Hindlimb muscle (tissue), 1 donor: ENCODE measurements around the gene PXYLP1. TPM values are rescaled to one million over a fixed set of nuclear protein-coding genes. Genes with fewer than 3 reads are reported as not detected.
"Not testable (repeated sequence)": the region's sequence is repeated elsewhere in the genome, so short reads cannot be mapped to it uniquely, and the experiment has no call there.

Source experiments
- DNase-seq: peaks from one replicate; pipeline ENCODE4 v3.0.0-alpha.2; 2013
- polyA plus RNA-seq: library from polyadenylated mRNA; unstranded; fragments of 120-200 nt; gene quantifications from one replicate; pipeline ENCODE4 v1.2.1, GENCODE V29; 2013; ENCODE audit not compliant: insufficient read length

PXYLP1 gene, protein sequence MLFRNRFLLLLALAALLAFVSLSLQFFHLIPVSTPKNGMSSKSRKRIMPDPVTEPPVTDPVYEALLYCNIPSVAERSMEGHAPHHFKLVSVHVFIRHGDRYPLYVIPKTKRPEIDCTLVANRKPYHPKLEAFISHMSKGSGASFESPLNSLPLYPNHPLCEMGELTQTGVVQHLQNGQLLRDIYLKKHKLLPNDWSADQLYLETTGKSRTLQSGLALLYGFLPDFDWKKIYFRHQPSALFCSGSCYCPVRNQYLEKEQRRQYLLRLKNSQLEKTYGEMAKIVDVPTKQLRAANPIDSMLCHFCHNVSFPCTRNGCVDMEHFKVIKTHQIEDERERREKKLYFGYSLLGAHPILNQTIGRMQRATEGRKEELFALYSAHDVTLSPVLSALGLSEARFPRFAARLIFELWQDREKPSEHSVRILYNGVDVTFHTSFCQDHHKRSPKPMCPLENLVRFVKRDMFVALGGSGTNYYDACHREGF
- polyA plus RNA-seq, result 16.7 TPM

DNA sequence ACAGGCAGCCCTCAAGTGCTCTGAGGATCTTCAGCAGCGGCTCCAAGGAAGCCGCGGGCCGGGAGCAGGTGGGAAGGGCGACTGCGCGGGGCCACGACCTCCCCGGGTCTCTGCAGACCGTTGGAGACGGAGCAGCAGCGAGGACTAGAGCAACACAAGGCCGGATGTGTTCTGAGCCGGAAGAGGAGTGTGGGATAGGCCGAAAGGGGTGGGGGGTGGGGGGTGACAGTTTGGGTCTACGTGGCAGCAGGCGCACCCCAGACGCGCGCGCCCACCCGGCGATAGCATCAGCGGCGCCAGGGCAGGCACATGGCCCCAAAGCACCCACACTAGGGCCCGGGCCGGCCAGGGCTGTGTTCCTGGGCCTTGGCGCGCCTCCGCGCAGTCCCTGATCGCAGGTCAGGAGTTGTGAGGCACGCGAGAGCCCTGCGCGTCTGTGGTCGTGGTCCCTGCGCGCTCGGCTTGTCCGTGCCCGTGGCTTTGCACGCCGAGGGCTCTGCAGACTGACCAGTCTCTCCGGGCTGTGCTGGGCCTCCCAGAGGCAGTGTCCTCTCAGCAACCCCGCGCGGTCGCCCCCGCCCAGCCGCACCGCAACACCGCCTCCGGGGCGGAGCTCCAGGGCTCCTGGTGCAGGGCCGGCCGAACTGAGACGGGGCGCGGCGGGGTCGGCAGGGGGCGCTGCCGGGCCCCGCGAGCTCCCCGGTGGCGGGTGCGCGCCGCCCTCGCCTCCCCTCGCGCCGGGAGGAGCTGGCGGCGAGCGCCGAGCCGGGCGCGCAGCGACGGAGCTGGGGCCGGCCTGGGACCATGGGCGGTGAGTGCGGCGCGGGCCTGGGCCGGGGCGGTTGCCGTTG is at the start of gene PXYLP1:
TSS of gene PXYLP1 (plus strand) at position 725 of the 851 bp plus-strand sequence. CDS start 28,351 bp downstream, outside the sequence.
- peak; percentile 94 for DNase-seq

DNA sequence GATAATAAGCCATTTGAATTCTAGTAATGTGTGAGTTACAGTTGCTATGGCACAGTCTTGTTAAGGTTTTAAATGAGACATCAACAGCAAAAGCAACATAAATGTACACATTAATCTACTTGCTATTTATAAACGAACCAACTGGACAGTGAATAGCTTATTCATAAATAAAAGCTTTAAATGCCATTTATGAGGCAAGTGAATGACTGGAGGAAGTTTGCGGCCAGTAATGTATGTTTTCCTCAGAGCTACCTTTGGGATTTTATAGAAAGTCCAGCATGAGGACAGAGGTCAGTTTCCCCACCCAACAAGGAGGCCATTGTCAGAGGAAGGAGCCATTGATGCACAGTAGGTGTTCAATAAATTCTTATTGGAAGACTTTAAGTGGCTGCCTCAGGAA is 48.0 kb upstream of the PXYLP1 start:
- DNase-seq, result no peak

DNA sequence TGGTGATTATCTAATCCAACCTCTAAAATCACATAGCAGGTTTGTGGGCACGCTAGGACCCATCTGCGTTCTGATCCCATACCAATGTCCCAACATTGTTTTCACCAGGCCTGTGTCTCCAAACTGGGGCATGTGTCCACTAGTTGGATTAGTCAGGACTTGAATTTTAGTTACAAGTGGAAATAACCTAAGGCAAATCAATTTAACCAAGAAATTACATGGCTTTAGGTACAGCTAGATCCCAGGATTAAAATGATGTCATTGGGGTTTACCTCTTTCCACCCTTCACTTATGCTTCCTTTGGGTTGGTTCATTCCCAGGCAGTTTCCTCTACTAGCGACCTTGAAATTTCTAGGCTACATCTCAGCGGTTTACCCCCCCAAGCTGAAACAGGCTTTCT is 47.2 kb upstream of the PXYLP1 start:
- DNase-seq, result no peak

DNA sequence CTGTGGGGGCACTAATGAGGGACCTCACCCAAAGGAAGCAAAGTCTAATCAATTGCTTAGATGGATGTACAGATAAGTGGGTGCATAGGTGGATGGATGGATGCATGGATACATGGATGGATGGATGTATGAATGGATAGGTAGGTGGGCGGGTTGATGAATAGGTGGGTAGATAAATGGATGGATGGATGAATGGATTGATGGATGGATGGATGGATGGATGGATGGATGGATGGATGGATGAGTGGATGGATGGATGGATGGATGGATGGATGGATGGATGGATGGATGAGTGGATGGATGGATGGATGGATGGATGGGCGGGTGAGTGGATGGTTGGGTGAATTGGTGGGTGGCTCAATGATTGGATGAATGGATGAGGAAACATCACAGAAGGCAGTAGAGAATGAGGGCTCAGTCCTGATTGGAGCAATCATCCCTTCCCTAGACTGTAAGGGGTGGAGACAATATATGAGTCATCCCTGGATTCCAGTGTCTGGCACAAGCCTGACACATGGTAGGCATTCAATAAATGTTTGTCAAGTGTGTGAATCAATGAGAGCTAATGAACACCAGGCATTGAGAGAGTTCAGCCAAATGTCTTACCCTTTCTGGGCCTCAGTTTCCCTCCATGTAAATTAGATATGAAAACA is 40.4 kb upstream of the PXYLP1 start:
- DNase-seq, result no peak

DNA sequence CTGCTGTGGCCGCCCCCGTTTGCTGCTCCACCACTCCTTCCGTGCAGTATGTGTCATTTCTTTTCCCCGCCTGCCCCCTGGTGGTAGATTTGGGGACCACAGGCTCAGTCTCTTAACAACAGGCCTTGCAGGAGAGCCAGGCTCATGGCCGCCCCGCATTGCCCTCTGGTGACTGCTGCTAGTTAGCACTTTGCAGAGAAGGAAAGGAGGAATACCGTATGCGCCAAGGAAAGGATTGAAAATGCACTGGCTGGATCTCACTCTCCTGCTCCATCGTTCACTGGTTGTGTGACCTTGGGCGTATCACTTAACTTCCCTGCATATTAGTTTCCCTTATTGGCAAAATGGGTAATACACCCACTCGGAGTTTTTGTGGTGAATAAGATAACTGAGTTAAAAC is 39.3 kb upstream of the PXYLP1 start:
- peak; percentile 95 for DNase-seq

DNA sequence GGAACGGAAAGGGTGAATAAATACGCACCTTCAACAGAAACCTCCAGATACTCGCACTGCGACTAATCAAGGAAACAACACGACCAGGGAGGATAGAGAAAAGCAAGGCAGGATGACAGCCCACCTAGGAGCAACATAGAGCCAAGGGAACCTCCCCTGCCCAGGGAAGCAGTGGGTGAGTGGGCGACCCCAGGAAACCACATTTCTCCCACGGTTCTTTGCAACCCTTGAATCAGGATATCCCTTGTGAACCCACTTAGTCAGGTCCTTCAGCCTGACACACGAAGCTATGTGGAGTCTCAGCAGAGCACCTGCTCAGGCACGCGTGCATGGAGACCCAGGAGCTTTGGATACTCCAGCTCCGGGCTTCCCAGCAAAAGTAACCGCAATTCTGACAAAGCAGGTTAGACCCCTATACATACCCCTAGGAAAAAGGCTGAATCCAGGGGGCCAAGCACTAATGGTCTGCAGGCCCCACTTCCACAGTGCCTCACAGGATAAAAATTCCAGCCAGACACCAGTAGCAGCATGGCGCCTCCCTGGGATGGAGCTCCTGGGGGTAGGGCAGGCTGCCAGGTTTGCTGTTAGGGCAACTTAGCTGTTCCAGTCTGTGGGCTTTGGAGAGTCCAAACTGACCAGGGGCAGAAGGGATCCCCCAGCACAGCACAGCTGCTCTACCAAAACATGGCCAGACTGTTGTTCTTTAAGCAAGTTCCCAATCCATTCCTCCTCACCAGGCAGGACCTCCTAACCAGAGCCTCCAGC is 38.4 kb upstream of the PXYLP1 start:
- no peak for DNase-seq

DNA sequence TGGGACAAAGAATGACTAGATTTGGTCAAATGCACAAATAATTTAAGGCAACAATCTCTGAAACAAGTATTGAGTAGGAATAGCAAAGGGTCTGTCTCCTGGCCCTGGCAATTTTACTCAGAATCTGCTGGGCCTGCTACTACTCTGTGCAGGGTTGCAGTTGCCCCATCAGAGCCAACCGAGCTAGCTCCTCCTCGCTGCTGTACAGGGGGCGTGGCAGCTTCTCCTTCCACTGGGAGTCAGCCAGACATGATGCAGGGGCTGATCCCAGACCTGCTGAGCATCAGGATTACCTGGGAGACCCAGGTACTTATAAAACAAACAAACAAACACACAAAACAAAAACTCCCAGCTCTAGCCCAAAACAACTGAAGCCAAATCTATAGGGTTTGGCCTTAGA is 30.5 kb upstream of the PXYLP1 start:
- no peak for DNase-seq

DNA sequence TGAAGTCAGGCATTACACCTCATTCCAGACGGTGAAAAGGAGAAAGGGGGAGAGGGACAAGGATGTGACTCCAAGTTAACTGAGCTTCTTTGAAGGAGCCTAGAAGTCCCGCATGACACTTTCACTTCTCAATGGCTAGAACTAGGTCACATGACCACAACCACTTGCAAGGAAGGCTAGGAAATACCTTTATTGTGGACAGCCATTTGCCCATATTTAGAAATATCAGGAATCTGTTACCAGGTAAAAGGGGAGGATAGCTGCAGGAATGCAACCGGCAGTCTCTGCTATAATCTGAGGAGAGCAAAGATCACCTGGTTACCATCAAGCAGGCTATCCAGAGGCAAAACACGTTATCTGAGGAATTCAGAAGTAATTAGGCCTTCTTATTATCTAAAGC is 28.9 kb upstream of the PXYLP1 start:
- no peak for DNase-seq

DNA sequence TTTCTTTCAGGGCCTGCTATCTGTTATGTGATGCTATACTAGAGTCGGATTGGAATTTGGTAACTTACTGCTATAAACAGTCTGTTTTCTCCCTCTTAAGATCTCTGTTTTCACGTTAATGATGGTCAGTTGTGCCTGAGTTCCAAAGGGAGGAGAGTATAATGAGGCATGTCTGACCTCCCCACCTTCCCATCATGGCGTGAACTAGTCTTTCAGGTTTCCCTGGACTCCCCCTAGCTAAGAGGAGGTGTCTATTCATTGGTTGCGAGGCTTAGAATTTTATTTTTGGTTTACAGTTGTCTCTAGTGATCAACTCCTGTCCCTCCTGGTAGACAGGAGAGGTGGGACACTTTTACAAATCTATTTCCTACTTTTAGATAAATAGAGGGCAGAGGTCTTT is 27.8 kb upstream of the PXYLP1 start:
- no peak for DNase-seq

DNA sequence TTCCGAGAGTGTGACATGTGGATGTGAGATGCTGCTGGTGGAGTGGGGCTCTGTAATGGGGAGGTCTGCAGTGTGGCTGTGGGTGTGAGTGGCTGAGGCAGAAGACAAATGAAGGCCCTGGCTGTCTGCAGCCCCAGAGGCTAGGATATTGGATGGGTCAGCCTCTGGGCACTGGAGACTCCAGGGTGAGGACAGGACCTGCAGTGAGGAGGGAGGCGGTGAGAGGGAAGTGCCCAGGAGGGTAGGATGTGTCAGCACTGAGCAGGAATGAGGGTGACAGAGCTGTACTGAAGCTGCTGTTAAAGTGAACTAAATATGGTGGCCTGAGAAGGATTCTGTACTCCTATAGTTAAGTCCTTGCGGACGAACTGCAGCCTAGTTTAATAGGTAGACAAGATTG is 27.3 kb upstream of the PXYLP1 start:
- DNase-seq, result no peak

DNA sequence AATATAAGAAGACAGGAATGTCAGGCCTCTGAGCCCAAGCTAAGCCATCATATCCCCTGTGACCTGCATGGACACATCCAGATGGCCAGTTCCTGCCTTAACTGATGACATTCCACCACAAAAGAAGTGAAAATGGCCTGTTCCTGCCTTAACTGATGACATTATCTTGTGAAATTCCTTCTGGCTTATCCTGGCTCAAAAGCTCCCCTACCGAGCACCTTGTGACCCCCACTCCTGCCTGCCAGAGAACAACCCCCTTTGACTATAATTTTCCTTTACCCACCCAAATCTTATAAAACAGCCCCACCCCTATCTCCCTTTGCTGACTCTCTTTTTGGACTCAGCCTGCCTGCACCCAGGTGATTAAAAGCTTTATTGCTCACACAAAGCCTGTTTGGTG is 20.3 kb upstream of the PXYLP1 start:
- not testable (repeated sequence) for DNase-seq

DNA sequence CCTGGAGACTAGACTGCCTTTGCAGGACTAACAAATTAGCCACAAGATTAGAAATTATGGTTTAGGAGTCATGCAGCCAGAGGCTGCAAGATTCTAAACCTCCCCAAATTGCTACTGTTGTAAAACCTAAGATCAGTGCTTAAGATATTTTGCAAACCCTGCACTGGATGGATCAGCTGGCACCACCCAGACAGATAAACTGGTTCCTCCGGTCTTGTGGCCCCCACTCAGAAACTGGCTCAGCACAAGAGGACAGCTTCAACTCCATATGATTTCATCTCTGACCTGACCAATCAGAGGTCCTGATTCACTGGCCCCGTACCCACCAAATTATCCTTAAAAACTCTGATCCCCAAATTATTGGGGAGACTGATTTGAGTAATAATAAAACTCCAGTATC is 19.5 kb upstream of the PXYLP1 start:
- DNase-seq, result no peak

DNA sequence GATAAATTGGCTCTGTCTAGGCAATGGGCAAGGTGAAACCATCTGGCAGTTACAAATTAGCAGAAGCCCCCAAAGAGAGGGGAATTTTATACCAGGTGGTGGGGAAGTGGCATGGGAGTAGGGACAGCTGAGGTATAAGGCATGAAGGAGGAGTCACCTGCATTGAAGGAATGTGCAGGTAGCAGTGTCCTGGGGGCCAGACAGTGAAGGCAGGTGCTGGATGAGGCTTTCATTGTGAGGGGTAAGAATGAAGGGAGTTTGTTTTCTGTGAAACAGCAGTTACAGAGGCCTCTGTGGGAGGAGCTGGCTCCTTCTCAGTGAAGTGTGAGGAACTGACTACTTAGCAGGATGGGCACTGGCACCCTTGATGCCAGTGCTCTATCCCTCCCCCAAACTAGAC is 19.1 kb upstream of the PXYLP1 start:
- no peak for DNase-seq

DNA sequence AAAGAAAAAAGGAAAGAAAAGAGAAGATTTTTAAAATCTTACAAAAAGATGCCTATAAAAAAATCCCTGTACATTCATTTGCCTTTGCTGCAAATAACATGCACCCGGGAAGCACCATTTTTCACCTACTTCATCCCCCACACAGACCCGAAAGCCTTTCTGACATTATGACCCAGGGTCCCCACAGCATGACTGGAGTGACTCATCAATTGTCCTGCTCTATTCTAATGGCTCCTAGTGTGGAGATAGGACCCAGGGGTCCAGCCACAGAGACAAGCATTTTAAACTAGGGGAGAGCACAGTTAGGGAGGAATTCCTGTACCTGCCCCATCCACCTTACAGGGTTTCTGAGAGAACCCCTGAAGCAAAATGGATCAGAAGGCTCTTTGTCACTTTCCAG is 14.7 kb upstream of the PXYLP1 start:
- DNase-seq, result no peak

DNA sequence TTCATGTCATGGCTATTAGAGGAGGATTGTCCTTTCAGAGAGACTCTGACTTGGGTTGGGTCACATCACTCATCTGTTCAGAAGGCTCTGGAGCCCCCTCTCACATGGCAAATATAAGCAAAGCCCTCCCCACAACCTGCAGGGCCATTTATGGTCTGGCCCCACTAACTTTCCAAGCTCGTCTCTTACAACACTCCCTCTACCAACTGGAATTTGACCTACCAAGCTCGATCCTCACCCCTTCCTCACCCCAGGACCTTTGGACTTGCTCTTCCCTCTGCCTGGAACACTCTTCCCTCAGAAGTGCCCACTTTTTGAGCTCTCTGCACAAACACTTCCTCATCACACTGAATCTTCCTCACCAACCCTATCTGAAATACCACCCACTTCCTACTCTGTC is 14.2 kb upstream of the PXYLP1 start:
- no peak for DNase-seq

DNA sequence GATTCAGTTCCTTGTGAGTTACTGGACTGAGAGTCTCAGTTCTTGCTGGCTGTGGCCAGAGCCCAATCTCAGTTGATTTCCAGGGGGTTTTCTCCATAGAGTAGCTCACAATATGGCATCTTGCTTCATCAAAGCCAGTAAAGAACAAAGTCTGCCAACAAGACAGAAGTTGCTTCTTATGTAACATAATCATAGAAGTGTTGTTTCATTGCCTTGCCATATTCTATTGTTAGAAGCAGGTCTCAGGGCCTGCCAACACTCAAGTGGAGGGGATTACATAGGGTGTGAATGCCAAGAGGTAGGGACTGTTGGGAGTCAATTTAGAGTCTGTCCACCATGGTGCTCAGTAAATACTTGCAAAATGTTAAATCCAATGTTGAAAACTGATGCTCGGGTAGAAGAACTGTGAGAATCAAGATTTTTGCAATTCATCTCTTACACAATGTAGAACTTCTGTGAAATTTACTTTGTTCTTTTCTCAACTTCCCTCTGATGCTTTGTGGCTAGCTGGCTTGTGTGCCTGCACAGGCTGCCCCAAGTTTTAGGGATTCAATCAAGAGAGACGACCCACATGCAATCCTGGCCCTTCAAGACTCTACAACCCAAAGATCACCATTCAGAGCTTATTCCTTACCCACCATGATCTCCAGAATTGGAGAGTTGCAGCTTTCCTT is 13.3 kb upstream of the PXYLP1 start:
- DNase-seq, result no peak

DNA sequence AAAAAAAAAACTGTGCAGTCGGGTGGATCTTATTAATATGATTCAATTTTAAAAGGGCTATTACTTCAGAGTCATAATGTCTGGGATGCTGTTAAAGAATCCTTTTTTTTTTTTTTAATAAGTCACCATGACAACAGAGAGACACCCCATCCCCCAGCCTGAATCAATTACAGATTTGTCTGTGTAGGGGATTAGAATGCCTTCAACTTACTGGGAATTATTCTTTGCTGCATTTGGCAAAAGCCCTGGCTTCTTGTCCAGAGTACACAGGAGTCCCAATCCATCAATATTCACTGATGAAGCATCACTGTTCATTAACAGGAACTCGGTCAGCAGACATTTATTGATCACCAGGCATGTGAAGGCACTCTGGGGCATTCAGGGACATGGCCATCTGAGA is 12.7 kb upstream of the PXYLP1 start:
- no peak for DNase-seq

DNA sequence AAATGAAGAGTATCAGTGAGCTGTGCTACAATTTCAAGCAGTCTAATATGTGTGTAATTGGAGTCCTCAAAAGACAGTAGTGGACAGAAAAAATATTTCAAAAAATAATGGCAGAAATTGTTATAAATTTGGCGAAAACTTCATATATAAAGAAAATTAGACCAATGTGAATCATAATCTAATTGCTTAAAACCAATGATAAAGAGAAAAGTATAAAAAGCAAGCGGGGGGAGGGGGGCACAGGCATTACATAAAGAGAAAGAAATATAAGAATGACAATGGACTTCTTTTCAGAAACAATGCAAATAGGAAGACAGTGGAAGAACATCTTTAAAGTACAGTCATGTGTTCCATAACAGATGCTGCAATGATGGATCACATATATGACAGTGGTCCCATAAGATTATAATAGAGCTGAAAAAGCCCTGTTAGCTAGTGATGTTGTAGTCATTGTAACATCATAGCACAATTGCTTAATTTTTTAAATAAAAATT is 7.9 kb upstream of the PXYLP1 start:
- DNase-seq, result no peak

DNA sequence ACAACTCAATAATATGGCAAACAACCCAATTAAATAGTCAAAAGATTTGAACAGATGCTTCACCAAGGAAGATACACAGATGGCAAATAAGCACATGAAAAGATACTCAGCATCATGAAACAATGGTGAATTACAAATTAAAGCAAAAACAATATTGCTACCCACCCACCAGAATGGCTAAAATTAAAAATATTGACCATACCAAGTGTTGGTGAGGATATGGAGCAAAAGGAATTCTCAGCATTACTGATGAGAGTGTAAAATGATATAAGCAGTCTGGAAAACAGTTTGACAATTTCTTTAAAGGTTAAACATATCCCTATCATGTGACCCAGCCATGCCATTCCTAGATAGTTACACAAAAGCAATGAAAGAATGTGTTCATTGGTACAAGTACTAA is 5.7 kb upstream of the PXYLP1 start:
- no peak for DNase-seq

DNA sequence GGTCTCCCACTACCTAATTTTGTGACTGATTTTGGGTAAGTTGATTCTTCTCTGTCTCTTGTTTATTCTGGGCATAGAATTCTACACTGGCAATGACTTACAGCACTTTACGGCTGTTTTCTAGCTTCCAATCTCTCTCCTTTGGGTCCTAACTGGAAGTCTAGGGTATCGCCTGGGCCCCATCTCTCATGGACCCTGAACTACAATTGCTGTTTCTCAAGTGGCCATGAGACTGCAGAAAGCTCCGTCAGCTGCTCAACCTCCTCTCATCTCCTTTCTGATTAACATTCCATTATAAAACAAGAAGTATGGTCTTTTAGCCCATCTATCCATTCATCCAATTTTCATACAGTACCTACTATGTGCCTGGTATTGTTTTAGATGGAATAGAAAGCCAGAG is 4.4 kb upstream of the PXYLP1 start:
- DNase-seq, result no peak

DNA sequence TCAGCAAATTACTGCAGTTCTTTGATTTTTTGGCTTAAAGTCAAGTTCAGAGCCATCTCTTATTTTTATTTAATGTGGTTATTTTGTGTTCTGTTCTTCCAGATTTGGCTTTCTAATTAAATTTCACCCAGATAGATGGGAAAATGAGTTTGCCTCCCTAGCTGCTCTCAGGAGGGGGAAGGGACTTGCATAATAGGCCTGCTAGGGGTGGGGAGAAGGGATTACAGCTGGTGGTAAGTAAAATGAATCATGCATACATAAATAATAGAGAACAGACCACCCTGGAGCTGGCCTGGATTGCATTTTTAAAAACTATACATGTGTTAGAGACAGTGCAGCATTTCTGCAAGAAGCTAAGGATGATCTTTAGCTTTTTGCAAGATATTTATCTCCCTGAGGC is 3.9 kb upstream of the PXYLP1 start:
- peak; percentile 56 for DNase-seq

DNA sequence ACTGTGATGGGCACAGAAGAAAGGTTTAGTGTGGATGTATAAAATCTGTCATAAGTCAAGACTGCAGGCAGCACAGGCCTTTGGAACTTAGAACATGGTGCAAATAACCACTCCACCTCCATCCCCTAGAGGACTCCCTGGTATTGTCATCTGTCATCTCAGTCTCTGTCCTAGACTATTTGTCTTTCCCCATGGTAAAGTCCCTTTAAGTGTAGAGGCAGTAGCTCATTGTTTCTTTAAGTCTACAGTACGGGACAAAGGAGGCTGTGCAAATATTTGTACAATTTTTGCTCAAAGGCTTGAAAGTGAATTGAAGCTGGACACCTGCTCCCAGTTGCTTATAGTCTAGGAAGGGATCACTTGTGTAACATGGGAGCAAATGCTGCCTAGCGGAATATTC is 3.2 kb upstream of the PXYLP1 start:
- DNase-seq, result no peak
